SK-N-DZ (cell line): Measurements from ENCODE around the gene IQGAP3.

Experiments
- DNase-seq: peaks from one replicate; pipeline ENCODE4 v3.0.0-alpha.2; 2015; ENCODE audit warnings: low spot score

Gene IQGAP3

DNA sequence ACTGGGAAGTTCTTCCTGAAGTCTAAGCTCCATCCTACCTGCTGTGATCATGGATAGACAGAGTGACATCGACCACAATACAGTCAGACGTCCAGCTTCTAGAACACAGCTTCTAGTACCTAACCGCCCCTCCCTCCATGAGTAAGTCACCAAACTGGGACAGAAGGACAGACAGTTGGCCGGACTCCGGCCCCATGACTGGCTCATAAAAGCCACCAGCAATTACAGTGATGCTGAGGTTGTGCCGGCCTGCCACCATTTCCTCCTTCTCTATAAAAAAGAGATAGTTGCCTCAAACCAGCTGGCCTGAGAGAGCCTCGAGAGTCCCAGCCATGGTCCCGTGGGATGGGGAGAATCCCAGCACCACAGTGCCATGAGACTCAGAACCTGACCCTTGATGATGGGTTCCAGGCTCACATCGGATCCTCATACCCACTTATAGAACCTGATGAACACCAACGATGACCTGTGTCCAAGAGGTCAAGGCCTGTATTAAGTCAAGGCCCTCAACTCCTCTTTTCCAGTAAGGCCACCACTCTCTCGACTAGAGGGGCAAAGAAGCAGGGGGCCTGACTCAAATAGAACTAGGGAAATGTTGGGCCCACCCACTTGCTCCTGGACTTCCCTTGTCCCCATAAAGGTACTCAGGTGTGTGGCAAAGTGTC lies 75.2 kb downstream of the IQGAP3 start:
- no peak for DNase-seq

GRCh38 chr1:156496211-156496761 lies 76.1 kb downstream of the IQGAP3 start:
- no peak for DNase-seq

DNA sequence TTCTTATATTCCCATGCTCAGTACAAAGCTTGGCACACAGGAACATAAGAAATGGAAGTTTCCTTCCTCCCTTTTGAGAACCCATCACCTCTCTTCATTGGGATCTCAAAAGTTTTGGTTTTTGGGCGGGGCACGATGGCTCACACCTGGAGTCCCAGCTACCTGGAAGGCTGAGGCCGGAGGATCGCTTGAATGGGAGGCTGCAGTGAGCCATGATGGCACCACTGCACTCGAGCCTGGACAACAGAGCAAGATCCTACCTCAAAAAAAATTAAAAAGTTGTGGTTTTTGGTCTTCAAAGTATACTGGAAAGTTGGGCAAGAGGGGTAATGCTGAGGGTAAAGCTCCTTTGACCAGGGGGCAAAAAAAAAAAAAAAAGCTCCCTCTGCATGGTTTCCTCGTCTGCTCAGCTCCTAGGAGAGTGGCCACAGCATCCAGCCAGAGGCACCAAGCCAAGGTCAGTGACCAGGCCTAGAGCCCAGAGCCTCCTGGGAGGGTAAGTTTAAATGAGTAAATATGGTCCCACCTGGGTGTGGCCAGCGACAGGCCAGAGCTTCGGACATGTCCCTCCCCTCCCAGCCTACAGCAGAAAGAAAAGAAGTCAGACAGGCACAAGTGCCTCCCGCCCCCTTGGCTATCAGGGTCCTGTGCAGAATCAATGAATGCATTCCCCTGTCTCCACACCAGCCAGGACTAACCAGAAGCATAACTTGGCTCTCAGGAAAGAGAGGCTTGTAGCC lies 76.8 kb downstream of the IQGAP3 start:
- no peak for DNase-seq

- no peak for DNase-seq
Observed at GRCh38 chr1:156494309-156494895, 78.0 kb downstream of the IQGAP3 start.

GRCh38 chr1:156493742-156494141 lies 78.6 kb downstream of the IQGAP3 start:
- DNase-seq: no peak

GRCh38 chr1:156493154-156493631 lies 79.2 kb downstream of the IQGAP3 start:
- no peak for DNase-seq

DNA sequence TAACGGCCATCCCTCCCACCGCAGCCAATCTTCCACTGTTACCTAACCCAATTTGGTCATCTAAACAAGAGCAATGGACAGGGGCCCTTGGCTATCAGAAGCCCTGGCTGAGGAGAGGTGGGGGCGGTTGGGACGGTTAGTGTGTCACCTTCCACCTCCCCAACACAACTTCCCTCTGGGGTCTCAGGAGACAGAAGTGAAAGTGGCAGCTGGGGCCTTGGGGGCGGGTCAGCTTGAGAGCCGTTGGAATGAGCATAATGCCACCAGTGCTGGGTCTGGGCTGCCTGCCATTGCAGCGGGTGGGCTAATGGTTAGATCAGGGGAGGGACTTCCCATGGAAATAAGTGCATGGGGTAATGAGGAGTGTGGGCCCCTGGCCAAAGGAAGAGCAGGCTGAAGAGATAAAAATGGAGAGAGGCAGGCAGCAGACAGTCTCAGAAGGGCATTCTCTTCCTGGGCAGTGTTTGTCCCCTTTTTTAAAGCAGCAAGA lies 79.7 kb downstream of the IQGAP3 start:
- DNase-seq: no peak

GRCh38 chr1:156492013-156492590 lies 80.3 kb downstream of the IQGAP3 start:
- no peak for DNase-seq

DNA sequence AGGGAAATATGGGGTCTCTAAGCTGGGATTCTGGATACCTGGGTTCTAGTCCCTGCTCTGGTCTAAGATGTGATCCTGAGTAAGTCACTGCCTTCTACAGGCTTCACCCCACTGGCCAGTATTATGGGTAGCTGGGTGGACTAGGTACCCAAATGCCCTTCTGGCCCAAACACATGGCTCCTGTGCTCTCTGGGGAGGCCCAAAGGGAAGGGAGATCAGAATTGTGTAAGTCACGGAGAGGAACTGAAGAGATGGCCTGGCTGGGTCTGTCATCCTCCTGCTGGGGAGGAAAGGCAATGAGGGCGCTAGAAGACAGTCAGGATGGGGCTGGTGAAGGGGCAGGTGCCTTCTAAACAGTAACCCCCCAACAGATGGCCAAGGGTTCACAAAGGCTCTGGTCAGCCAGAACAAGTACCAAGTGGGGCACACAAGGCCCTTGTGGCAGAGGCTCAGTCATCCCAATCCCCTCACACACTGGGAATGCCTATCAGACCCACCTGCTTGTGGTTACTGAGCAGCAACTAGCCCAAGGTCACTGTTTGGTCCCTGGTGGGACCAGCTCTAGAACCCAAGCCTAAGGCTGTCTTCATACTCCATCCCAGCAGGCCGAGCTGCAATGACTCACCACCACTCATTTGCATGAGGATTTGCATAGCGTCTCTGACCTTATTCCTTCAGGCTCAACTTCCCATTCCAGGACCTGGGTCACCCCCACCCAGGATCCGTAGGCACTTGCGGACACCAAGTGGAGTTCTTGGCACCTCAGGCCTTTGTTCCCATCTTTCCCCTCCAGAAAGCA lies 81.0 kb downstream of the IQGAP3 start:
- DNase-seq: no peak

DNA sequence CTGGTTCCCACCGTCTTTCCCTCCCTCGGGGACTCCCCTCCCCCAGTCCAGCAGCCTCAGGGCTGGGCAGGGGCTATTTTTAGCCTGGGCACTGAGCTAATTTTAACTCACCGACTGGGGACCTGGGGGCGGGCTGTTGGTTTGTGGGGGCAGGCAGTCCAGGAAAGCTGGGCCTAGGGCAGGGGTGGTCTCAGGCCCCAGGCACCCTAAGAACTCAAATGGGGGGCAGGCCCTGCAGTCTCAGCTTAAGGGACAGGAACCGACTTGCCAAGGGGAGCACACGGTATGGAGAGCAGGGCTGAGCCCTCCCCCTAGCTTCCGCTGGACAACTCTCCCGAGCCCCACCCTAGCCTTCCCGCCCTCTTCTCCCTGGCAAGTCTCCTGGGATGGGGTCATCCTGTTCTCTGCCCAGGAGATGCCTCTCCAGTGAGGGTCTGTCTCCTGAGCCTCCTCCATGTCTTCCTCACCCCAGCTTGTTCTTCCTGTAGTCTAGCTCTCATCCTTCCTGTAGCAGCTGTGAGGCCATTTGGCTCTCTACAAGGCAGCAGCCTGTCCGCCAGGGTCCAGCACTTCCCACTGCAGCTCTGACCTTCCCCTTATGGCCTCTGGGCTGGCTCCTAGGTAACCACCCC lies 81.8 kb downstream of the IQGAP3 start:
- no peak for DNase-seq

DNA sequence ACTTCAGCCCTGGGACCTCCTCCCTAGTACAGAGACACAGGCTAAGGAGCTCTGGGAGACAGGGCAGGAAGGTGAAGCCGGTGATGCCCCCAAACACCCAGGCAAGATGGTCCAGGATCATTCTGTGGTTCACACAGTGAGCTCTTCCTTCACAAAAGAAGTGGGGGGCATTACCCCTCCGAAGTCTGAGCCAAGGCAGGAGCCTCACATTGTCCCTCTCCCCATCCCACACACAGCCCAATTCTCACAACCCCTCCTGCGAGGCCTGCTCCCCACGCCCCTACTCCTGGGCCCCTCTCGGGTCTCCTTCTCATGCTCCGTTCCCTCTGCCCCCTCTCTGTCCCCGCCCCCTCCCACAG lies 82.5 kb downstream of the IQGAP3 start:
- DNase-seq: no peak

GRCh38 chr1:156489166-156489934 lies 83.0 kb downstream of the IQGAP3 start:
- DNase-seq: peak; percentile 84

DNA sequence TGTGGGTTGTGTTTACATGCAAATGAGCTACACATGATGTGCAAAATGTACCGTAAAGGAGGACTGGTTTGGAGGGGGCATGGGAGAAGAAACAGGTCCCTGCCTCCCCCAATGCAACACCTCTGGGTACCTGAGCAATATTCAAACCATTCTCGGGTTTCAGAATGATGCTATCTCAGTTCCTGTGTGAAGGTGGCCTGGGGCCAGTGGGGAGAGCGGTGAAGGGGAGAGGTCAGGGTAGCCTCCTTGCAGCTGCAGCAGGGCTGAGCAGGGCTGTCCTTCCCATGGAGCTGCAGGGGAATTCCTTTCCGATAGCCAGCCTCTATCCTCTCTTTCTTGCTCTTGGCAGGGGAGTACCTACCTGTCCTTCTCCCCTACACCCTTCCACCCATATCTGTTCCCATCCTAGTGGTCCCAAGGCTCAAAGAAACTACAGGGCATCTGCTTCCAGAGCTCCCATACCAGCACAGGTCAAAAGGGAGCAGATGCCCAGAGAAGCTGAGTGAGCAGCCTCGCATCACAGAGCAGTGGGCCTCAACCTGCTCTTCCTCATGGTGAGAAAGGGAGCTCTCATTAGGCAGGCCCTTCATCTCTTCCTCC lies 83.7 kb downstream of the IQGAP3 start:
- DNase-seq: no peak

DNA sequence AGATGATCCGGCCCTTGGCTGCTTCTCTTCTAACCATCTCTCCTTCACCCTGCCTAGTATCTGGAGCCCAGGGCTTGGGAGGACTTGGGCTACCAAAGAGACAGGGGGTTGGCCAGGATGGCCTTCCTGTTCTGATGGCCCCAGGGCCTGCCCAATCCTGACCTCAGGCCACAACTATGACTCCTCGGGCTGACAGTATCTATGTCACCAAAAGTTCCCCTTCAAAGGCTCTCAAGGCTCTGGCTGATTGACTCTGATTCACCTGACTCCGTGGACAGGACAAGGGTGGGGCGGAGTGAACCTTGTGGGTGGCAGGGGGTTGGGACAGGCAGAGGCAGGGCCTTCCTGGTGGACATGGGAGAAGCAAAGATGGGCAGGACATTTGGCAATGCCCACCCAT lies 84.5 kb downstream of the IQGAP3 start:
- DNase-seq: no peak

DNA sequence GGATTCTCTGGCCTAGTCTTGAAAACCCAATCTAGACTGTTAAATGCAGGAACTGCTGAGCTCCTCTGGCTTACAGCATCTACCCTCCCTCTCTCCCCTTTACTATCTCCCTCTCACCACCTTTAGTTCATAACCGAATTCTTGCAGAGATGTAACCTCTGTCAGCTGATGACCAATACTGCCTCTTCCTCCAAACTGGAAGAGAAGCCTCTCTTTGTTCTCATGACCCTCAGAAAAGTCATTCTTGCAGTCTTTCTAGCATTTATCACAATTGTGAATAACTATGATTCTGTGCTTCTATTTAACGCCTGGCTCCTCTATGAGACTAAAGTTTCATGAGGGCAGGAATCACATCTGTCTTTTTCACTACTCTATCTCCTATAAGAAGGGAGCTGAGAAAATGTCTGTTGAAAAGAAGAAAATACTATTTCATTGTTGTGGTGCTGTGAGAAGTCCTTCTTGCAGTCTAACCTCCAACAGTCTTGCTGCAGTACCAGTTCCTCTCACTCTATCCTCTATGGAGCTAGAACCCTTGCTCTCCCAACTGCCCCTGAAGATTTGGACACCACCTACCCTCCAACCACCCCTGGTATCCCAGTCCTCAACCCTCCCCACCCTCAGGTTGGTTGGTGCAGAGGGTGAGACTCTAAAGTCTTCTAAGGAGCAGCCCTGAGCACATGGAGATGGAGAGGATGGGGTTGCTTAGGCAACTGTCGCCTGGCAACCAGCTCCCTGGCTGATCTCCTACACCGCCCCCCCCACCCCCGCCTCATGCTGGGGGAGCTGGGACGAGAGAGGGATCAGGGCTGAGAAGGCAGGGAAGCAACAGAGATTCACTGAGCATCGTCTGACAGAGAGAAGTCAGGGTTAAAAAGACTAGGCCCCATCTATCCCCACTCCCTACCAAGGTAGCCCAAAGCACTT lies 85.7 kb downstream of the IQGAP3 start:
- DNase-seq: peak; percentile 74

- no peak for DNase-seq
Observed at GRCh38 chr1:156485984-156486383, 86.4 kb downstream of the IQGAP3 start.

DNA sequence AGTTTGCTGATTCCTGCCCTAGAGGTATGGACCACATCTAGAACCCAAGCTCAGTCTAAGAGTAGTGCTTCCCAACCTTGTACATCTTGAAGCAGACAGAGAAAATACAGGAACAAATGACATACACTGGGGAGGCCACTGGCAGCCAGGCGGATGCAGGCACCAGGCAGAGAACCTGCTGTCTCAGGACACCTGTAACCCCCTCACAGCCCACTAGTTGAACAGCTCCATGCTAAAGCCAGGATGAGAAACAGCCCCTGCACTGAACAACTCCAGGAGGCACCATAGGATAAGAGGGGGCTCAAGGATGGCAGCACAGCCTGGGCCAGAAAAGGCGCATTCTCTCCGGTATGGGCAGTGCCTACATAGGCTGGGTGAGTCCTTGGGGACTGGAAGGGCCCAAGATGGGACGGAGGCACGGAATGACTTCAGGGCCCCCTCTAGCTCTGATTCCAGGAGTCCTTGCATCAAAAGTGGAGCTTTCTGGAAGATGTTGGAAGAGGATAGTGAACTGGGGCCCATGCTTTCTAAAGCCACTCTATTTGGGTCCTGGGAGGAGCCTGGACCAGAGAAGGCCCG lies 87.8 kb downstream of the IQGAP3 start:
- DNase-seq: no peak

GRCh38 chr1:156483397-156483796 lies 89.0 kb downstream of the IQGAP3 start:
- no peak for DNase-seq
